OCI-LY7 (cell line): ENCODE results near the gene MTCH1. TPM values are rescaled to one million over a fixed set of nuclear protein-coding genes. Genes with fewer than 3 reads are reported as not detected.

Experiments used
- BruUV-seq: library from RNA; stranded (reverse); fragments of 400-500 nt; replicated peaks from 2 replicates; lab custom pipeline; 2021; lab: Mats Ljungman, UMichigan
- CTCF ChIA-PET: fragments of 300-600 bp; sonication (Branson Sonifier 250); formaldehyde crosslinking; loops from one replicate; lab custom pipeline; 2022; ENCODE audit warnings: antibody characterized with exemption; ENCODE audit not compliant: unreplicated experiment; lab: Charles Lee
- POLR2A ChIA-PET: fragments of 300-600 bp; sonication (Branson Sonifier 250); formaldehyde crosslinking; loops from one replicate; lab custom pipeline; 2022; ENCODE audit warnings: antibody characterized with exemption; lab: Charles Lee
- DNase-seq: peaks from one replicate; pipeline ENCODE4 v3.0.0-alpha.2; 2015; ENCODE audit warnings: low spot score
- H2AFZ ChIP-seq: fragments of 200-600 bp; sonication (generic), shearing (Covaris generic); 2 replicates; pipeline ENCODE4 v1.6.1; 2014; ENCODE audit warnings: mild to moderate bottlenecking, antibody characterized with exemption, low read length, moderate library complexity
- H3K27ac ChIP-seq: fragments of 200-600 bp; sonication (generic); 2 replicates; pipeline ENCODE4 v1.5.1; 2014; ENCODE audit warnings: mixed run types, low read depth, mild to moderate bottlenecking, moderate library complexity, low read length, inconsistent platforms; ENCODE audit not compliant: poor library complexity, severe bottlenecking
- H3K36me3 ChIP-seq: fragments of 200-600 bp; sonication (generic); 2 replicates; pipeline ENCODE4 v1.6.1; 2014; ENCODE audit warnings: mild to moderate bottlenecking, antibody characterized with exemption, low read length, moderate library complexity, mixed read lengths; ENCODE audit not compliant: insufficient read depth
- H3K4me1 ChIP-seq: fragments of 200-600 bp; sonication (generic); 2 replicates; pipeline ENCODE4 v1.5.1; 2014; ENCODE audit warnings: mild to moderate bottlenecking, low read length; ENCODE audit not compliant: insufficient read depth, poor library complexity, severe bottlenecking
- H3K4me2 ChIP-seq: fragments of 200-600 bp; sonication (generic); 2 replicates; pipeline ENCODE4 v1.6.1; 2014; ENCODE audit warnings: mild to moderate bottlenecking, low read length
- H3K4me3 ChIP-seq: fragments of 200-600 bp; sonication (generic); 2 replicates; pipeline ENCODE4 v1.5.1; 2014; ENCODE audit warnings: mild to moderate bottlenecking, low read depth, low read length; ENCODE audit not compliant: poor library complexity, severe bottlenecking
- H3K79me2 ChIP-seq: fragments of 200-600 bp; sonication (generic); 2 replicates; pipeline ENCODE4 v1.6.1; 2016; ENCODE audit warnings: low read depth, mild to moderate bottlenecking, low read length, moderate library complexity, mixed read lengths; ENCODE audit not compliant: insufficient read depth
- H3K9me2 ChIP-seq: fragments of 200-600 bp; sonication (generic); 2 replicates; pipeline ENCODE4 v1.6.1; 2016; ENCODE audit warnings: mild to moderate bottlenecking, low read length, mixed read lengths; ENCODE audit not compliant: insufficient read depth
- H3K9me3 ChIP-seq: fragments of 200-600 bp; sonication (generic); 2 replicates; pipeline ENCODE4 v1.6.1; 2014; ENCODE audit warnings: mild to moderate bottlenecking, mixed run types, low read length, mixed read lengths
- H4K20me1 ChIP-seq: fragments of 200-600 bp; sonication (generic); 2 replicates; pipeline ENCODE4 v1.6.1; 2014; ENCODE audit warnings: mild to moderate bottlenecking, antibody characterized with exemption, low read length, moderate library complexity, mixed read lengths; ENCODE audit not compliant: insufficient read depth
- CTCF ChIP-seq: fragments of 200-600 bp; sonication (generic); conservative IDR thresholded peaks from 2 replicates; pipeline ENCODE4 v1.5.1; 2014; ENCODE audit warnings: mild to moderate bottlenecking, antibody characterized with exemption, low read length, moderate library complexity, mixed read lengths
- EZH2phosphoT487 ChIP-seq: fragments of 200-600 bp; sonication (generic); IDR thresholded peaks from 2 replicates; pipeline ENCODE4 v1.6.1; 2018; ENCODE audit warnings: low read depth, borderline replicate concordance, mild to moderate bottlenecking, mixed run types, antibody characterized with exemption, low read length, moderate library complexity, mixed read lengths
- intact Hi-C: fragments of 100-400 bp; cut with micrococcal nuclease; formaldehyde crosslinking; loops from one replicate; pipeline ENCODE4 v1.10.0; 2022; ENCODE audit not compliant: unreplicated experiment
- total RNA-seq, 2 experiments: library from RNA; depleted of rRNA in 1 of 2; stranded (reverse); fragments of >200 nt in 1 of 2; shearing (Covaris generic) in 1 of 2; gene quantifications; 2 replicates each; pipeline ENCODE4 v1.2.3, GENCODE V29; 2014 to 2022

The MTCH1 gene
- total RNA-seq, 2 experiments from 2014 or later: 72.5 to 93.7 TPM

GRCh38 chr6:37006793-37007339 lies 20.9 kb upstream of the MTCH1 start:
- no TSS peak for BruUV-seq
- Histone ChIP-seq H3K4me2 (peak overlapping the region; percentile 86), H3K27ac (peak overlapping the region; percentile 70), H3K79me2 (no peaks in the 10 kb centered on the region; the same call in 1 of the 2 replicates), H3K4me1 (peaks cover 60% of the 10 kb centered on the region), H3K4me3 (peak overlapping the region; percentile 70), H3K9me2 (no peaks in the 10 kb centered on the region), H4K20me1 (no peaks in the 10 kb centered on the region), H3K36me3 (peaks cover 7% of the 10 kb centered on the region; the same call in 1 of the 2 replicates), H3K9me3 (no peaks in the 10 kb centered on the region), H2AFZ (no peak overlapping the region)
- CTCF ChIA-PET: interaction anchor here (0.6 to 2.6 kb wide), 3 partner anchors 11 to 128 kb away, joined by 3 to 19 read pairs (median 3); no protein-coding TSS in a partner anchor
- intact Hi-C loops: loop anchor here (1.0 to 10.0 kb wide), 3 partner anchors 21 to 412 kb away; partner anchors contain the start of genes MTCH1, PPIL1 and SRSF3
- POLR2A ChIA-PET: interaction anchor here (0.6 to 4.1 kb wide), 13 partner anchors 11 to 346 kb away, joined by 3 to 32 read pairs (median 5); partner anchors contain the start of genes C6orf89, MTCH1, PI16 and PPIL1
- DNase-seq: peak; percentile 35
- TF ChIP-seq CTCF (no peak), EZH2phosphoT487 (no peak)

- BruUV-seq: no TSS peak
- Histone ChIP-seq H3K4me3 (peak overlapping the region; percentile 70), H3K4me2 (peak overlapping the region; percentile 86), H3K4me1 (peaks cover 64% of the 10 kb centered on the region), H2AFZ (peak overlapping the region; percentile 24; the same call in 1 of the 2 replicates), H3K9me3 (no peaks in the 10 kb centered on the region), H3K36me3 (peaks cover 7% of the 10 kb centered on the region; the same call in 1 of the 2 replicates), H3K27ac (peak overlapping the region; percentile 70), H3K9me2 (no peaks in the 10 kb centered on the region), H3K79me2 (no peaks in the 10 kb centered on the region; the same call in 1 of the 2 replicates), H4K20me1 (no peaks in the 10 kb centered on the region)
- POLR2A ChIA-PET: interaction anchor here (0.6 to 4.1 kb wide), 9 partner anchors 9 to 347 kb away, joined by 3 to 32 read pairs (median 7); partner anchors contain the start of genes MTCH1, PI16 and PPIL1
- no peak for TF ChIP-seq EZH2phosphoT487
- TF ChIP-seq CTCF: no peak
- CTCF ChIA-PET: interaction anchor here (0.6 to 2.6 kb wide), 2 partner anchors 12 to 420 kb away, joined by 3 to 19 read pairs; no protein-coding TSS in a partner anchor
- intact Hi-C loops: loop anchor here (1.0 to 10.0 kb wide), 2 partner anchors 132 to 411 kb away; partner anchors contain the start of genes PPIL1 and SRSF3
- peak; percentile 27 for DNase-seq
Observed at GRCh38 chr6:37005827-37006567, 20.0 kb upstream of the MTCH1 start.
